Measurements from ENCODE around the gene POF1B. TPM values are rescaled to one million over a fixed set of nuclear protein-coding genes. Genes with fewer than 3 reads are reported as not detected.
"Not testable (repeated sequence)": the region's sequence is repeated elsewhere in the genome, so short reads cannot be mapped to it uniquely, and the experiment has no call there.

POF1B gene
- total RNA-seq, 1 experiment from 2014 or later, result 1.1 TPM

DNA sequence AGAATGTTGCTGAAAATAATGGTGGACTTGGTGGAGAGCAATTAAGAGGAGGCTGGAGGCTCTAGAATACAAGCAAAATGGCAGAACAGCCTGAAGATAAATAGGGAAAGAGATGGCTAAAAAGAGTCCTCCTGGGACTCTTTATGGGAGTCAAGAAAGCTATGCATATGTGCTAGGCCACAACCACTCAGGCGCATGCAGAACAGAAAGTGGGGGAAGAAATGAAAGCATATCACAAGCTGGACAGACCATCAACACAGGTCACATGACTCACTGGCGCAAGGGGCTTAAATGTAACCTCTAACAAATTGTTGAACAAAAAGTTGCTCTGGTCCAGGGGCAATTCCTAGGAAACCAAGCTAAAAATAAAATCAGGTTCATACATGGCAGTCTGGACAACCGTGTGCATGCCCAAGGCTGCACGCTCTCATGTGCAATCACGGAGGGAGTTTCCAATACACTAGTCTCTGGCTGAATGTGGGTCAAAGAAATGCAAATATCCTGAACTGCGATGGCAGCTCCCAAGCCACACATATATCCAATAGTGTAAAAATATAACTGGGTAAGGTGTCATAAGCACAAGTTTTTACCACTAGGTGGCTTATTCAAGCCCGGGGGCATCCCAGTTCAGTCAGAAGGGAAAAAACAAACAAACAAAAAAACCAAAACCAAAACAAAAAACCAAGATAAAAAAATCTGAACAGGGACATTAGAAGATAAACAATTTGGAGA is 90.3 kb downstream of the POF1B start:
- H3K27me3 Mint-ChIP-seq (ENCODE audit: insufficient read depth, unreplicated experiment), result no peaks in the 10 kb centered on the region
- H3K4me3 Mint-ChIP-seq (ENCODE audit: unreplicated experiment), result no peak overlapping the region
- ChIA-PET POLR2A (no interaction called here), CTCF (no interaction called here)
- no TSS peak for BruUV-seq (replicated peaks)
- H3K36me3 Mint-ChIP-seq (ENCODE audit: insufficient read depth, unreplicated experiment), result no peaks in the 10 kb centered on the region
- H3K9me3 Mint-ChIP-seq (ENCODE audit: unreplicated experiment), result peaks cover 26% of the 10 kb centered on the region
- DNase-seq (ENCODE audit: unreplicated experiment), result no peak
- H3K27ac Mint-ChIP-seq (ENCODE audit: low read depth, unreplicated experiment), result no peak overlapping the region
- H3K4me1 Mint-ChIP-seq (ENCODE audit: insufficient read depth, unreplicated experiment), result no peaks in the 10 kb centered on the region
- TF ChIP-seq CTCF (IDR thresholded peaks at IDR 0.05; ENCODE audit: unreplicated experiment), result no peak
- intact Hi-C loops (cut with micrococcal nuclease), result no loop called here

DNA sequence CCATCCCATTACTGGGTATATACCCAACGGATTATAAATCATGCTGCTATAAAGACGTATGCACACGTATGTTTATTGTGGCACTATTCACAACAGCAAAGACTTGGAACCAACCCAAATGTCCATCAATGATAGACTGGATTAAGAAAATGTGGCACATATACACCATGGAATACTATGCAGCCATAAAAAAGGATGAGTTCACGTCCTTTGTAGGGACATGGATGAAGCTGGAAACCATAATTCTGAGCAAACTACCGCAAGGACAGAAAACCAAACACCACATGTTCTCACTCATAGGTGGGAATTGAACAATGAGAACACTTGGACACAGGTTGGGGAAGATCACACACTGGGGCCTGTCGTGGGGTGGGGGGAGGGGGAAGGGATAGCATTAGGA is 94.2 kb downstream of the POF1B start:
- BruUV-seq (replicated peaks); H3K4me3 Mint-ChIP-seq (ENCODE audit: unreplicated experiment); H3K36me3 Mint-ChIP-seq (ENCODE audit: insufficient read depth, unreplicated experiment); DNase-seq (ENCODE audit: unreplicated experiment); H3K4me1 Mint-ChIP-seq (ENCODE audit: insufficient read depth, unreplicated experiment); CTCF ChIA-PET; H3K27ac Mint-ChIP-seq (ENCODE audit: low read depth, unreplicated experiment); POLR2A ChIA-PET; intact Hi-C loops (cut with micrococcal nuclease); H3K27me3 Mint-ChIP-seq (ENCODE audit: insufficient read depth, unreplicated experiment): not testable (repeated sequence)
- H3K9me3 Mint-ChIP-seq (ENCODE audit: unreplicated experiment), result peaks cover 26% of the 10 kb centered on the region

DNA sequence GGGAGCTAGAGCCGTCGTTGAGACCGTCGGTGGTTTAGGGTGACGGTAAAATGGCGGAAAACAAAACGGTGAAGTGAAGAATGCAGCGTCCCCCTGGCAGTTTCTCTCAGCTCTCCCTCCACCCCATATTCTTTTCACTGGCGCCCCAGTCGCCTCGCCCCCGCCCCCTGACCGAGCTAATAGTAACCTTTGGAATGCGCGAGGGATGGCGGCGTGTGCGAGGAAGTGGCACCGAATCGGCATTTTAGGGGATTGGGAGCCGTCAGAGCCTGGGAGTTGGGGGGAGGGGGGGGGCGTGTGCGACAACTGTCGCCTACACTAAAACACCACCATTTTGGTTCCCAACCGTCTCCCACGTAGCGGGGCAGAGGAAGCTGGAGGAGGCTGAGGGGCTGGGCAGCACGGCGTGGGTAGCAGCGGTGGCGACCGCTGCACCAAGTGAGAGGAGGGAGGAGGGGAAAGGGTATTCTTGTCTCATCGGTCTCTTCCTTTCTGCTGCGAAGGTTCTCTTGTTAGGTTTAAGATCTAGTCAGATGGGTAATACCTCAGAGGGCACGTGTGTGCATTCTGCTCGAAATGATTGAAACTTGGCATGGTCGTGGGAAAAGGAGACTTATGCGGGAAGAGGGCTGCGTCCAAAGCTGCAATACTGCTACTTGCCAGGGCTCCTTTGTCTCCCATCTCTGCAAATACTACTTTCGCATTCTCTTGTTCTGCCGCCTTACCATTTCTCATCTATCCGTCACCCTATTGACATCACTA is 134.8 kb downstream of the POF1B start:
- DNase-seq (ENCODE audit: unreplicated experiment), result no peak
- ChIA-PET POLR2A (interaction anchor here (0.6 to 1.4 kb wide), 16 partner anchors 9 to 298 kb away, joined by 3 to 9 read pairs (median 3); no protein-coding TSS in a partner anchor), CTCF (interaction anchor here (0.7 to 1.1 kb wide), 2 partner anchors 259 to 265 kb away, joined by 3 to 5 read pairs; no protein-coding TSS in a partner anchor)
- intact Hi-C loops (cut with micrococcal nuclease), result no loop called here
- peak overlapping the region; percentile 66 for H3K4me3 Mint-ChIP-seq (ENCODE audit: unreplicated experiment)
- no peaks in the 10 kb centered on the region for H3K27me3 Mint-ChIP-seq (ENCODE audit: insufficient read depth, unreplicated experiment)
- no peaks in the 10 kb centered on the region for H3K36me3 Mint-ChIP-seq (ENCODE audit: insufficient read depth, unreplicated experiment)
- no peak overlapping the region for H3K27ac Mint-ChIP-seq (ENCODE audit: low read depth, unreplicated experiment)
- TF ChIP-seq CTCF (IDR thresholded peaks at IDR 0.05; ENCODE audit: unreplicated experiment), result no peak
- no peaks in the 10 kb centered on the region for H3K4me1 Mint-ChIP-seq (ENCODE audit: insufficient read depth, unreplicated experiment)
- H3K9me3 Mint-ChIP-seq (ENCODE audit: unreplicated experiment), result peaks cover 13% of the 10 kb centered on the region
- BruUV-seq (replicated peaks), result no TSS peak

- Mint-ChIP-seq H3K36me3 (ENCODE audit: insufficient read depth, unreplicated experiment) (no peaks in the 10 kb centered on the region), H3K4me3 (ENCODE audit: unreplicated experiment) (peak within 1 kb of the TSS; percentile 66), H3K27ac (ENCODE audit: low read depth, unreplicated experiment) (no peak within 1 kb of the TSS), H3K9me3 (ENCODE audit: unreplicated experiment) (peaks cover 13% of the 10 kb centered on the region), H3K27me3 (ENCODE audit: insufficient read depth, unreplicated experiment) (no peaks in the 10 kb centered on the region), H3K4me1 (ENCODE audit: insufficient read depth, unreplicated experiment) (no peaks in the 10 kb centered on the region)
- DNase-seq (ENCODE audit: unreplicated experiment), result no peak
- TF ChIP-seq CTCF (IDR thresholded peaks at IDR 0.05; ENCODE audit: unreplicated experiment), result no peak
- ChIA-PET CTCF (interaction anchor here (0.7 kb wide), 2 partner anchors 123 to 266 kb away, joined by 3 read pairs; no protein-coding TSS in a partner anchor), POLR2A (interaction anchor here (0.6 to 1.4 kb wide), 11 partner anchors 10 to 299 kb away, joined by 3 to 5 read pairs (median 3); no protein-coding TSS in a partner anchor)
- BruUV-seq (replicated peaks), result no TSS peak
- intact Hi-C loops (cut with micrococcal nuclease), result no loop called here
Observed at GRCh38 chrX:85243761-85244449, 135.6 kb downstream of the POF1B start, which contains the start of the genes SATL1 and ZNF711. SATL1 (minus strand) TSS chrX:85243779; CDS start chrX:85108968, 134,811 bp downstream. ZNF711 (plus strand) TSS chrX:85243991; CDS start chrX:85247573, 3,582 bp downstream.

Data from MCF 10A (cell line).